Adrenal gland (tissue), 5 donors: ENCODE data around the gene GMDS.

ENCODE experiments used
- CTCF ChIP-seq, 6 experiments: fragments of 450-650 bp in 4 of 6; fragments of 200-600 bp in 2 of 6; sonication (generic) in 1 of 6; IDR thresholded peaks; 1 replicate in 5 of 6; 2 replicates in 1 of 6; pipeline versions ENCODE4 v1.5.1 to v1.8.0; 2016 to 2021; ENCODE audit warnings: antibody characterized with exemption in 6 of 6, mild to moderate bottlenecking in 2 of 6, moderate library complexity in 1 of 6
- POLR2A ChIP-seq, 2 donors: fragments of 450-650 bp; IDR thresholded peaks; one replicate each; pipeline ENCODE4 v1.6.1; 2017; ENCODE audit warnings: antibody characterized with exemption in 2 of 2, mild to moderate bottlenecking in 2 of 2, moderate library complexity in 1 of 2
- donor health status: DM: no; HTN: no; CAD: no.

DNA sequence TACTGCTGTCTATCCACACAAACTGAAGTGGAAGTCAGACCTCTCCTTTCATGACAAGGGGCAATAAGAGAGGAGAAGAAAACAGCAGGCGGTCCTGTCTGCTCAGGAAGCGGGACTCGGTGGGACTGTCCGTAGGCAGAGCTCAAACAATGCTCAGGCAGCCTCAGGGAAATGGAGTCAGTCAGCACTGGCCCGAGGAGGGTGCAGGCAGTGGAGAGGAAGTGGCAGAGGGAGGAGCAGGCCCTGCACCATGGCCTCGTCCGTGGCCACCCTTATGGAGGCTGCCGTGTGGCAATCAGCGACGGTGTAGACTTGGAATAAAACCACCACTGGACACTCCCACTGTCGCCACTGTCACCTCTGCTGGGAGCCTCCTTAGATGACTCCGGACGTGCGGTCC lies 616.1 kb downstream of the GMDS start:
- TF ChIP-seq CTCF (IDR thresholded peaks at IDR 0.05) (no peak), POLR2A (IDR thresholded peaks at IDR 0.05) (no peak)
